Measurements from ENCODE around the gene COG5.

DNA sequence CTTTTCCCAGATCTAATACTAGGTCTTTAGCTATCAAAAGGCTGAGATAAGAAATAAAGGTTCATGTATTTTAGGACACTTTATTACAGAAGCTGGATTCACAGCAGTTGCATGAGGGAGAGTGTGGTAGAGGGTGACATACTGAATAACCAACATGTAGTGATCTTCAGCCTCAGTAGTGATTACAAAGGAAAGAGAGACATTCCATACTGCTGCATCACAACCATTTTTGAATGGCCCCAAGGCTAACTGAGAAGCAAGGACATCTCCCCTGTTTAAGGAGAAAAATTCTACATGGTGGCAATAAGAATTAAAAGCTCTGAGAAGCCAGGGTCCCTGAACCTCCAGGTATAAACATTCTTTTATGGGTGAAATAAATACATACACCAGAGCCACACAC, 35.3 kb downstream of the COG5 start:
- TF ChIP-seq CTCF (IDR thresholded peaks at IDR 0.05) (no peak), POLR2AphosphoS5 (IDR thresholded peaks at IDR 0.05; ENCODE audit: low read depth, low read length) (no peak), TCF7L2 (IDR thresholded peaks at IDR 0.05; ENCODE audit: low read depth, low read length) (no peak)
